Measurements from ENCODE around the gene PRSS37.

DNA sequence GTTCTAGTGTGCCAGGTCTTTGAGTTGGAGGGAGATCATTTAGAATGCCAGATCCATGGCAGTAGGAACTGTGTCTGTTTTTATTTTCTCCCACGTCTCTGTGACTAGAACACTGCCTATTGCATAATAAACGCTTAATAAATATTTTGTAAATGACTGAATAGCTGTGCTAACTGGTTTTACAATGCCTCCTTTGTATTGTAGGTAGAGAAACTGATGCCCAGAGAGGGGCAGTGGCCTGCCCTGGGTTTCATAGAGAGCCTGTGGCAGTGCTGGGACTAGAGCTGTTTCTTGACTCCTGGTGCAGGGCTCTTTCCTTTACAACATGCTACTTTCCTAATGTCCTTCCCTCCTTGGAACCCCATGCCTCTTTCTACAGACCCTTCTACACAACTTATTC, 48.8 kb downstream of the PRSS37 start:
- TF ChIP-seq, protein P1, sequence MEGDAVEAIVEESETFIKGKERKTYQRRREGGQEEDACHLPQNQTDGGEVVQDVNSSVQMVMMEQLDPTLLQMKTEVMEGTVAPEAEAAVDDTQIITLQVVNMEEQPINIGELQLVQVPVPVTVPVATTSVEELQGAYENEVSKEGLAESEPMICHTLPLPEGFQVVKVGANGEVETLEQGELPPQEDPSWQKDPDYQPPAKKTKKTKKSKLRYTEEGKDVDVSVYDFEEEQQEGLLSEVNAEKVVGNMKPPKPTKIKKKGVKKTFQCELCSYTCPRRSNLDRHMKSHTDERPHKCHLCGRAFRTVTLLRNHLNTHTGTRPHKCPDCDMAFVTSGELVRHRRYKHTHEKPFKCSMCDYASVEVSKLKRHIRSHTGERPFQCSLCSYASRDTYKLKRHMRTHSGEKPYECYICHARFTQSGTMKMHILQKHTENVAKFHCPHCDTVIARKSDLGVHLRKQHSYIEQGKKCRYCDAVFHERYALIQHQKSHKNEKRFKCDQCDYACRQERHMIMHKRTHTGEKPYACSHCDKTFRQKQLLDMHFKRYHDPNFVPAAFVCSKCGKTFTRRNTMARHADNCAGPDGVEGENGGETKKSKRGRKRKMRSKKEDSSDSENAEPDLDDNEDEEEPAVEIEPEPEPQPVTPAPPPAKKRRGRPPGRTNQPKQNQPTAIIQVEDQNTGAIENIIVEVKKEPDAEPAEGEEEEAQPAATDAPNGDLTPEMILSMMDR (IDR thresholded peaks at IDR 0.05; ENCODE audit: poor library complexity), result no peak
- TF ChIP-seq EZH2 (IDR thresholded peaks at IDR 0.05; ENCODE audit: borderline replicate concordance), result no peak

Data from hepatocyte (in vitro differentiated cells).